HG03432 (cell line): ENCODE data around the gene IFNL3.

ENCODE experiments used
- ATAC-seq: cut with Tn5 transposase; IDR thresholded peaks from one replicate; pipeline ENCODE4 v1.9.1; 2021; ENCODE audit warnings: mild to moderate bottlenecking, moderate library complexity; ENCODE audit not compliant: unreplicated experiment

IFNL3 gene

GRCh38 chr19:39194832-39195542 is 49.8 kb downstream of the IFNL3 start:
- ATAC-seq = no peak

- ATAC-seq = no peak
These were observed 51.0 kb downstream of the IFNL3 start for GRCh38 chr19:39193803-39194202.
